Right cardiac atrium (tissue), 5 donors: Measurements from ENCODE around the gene KIF25. TPM values are rescaled to one million over a fixed set of nuclear protein-coding genes. Genes with fewer than 3 reads are reported as not detected.

Experiments used
- ATAC-seq, 2 donors: fragments of 200-7000 bp; cut with Tn5 transposase; one replicate each; pipeline versions ENCODE4 v1.8.0 to v1.9.1; 2020; ENCODE audit warnings: moderate library complexity in 2 of 2, mild to moderate bottlenecking in 1 of 2
- DNase-seq, 3 donors: peaks; one replicate each; pipeline ENCODE4 v3.0.0-alpha.2; 2020
- H3K27ac ChIP-seq: one replicate; pipeline ENCODE4 v1.5.1; 2013; ENCODE audit warnings: mild to moderate bottlenecking, low read length, control low read depth, moderate library complexity
- H3K27me3 ChIP-seq: one replicate; pipeline ENCODE4 v1.6.1; 2013; ENCODE audit not compliant: control insufficient read depth, insufficient read depth
- H3K4me1 ChIP-seq: one replicate; pipeline ENCODE4 v1.6.1; 2013; ENCODE audit warnings: low read length; ENCODE audit not compliant: control insufficient read depth, insufficient read depth
- H3K4me3 ChIP-seq: one replicate; pipeline ENCODE4 v1.5.1; 2013; ENCODE audit warnings: low read length, control low read depth
- H3K9me3 ChIP-seq: one replicate; pipeline ENCODE4 v1.6.1; 2013; ENCODE audit warnings: low read length; ENCODE audit not compliant: control insufficient read depth
- WGBS: extraction: QIAGEN DNeasy Blood & Tissue Kit; methylation state at CpG from one replicate; pipeline ENCODE4 v1.1.7; 2013; 5-methylcytosine and 5-hydroxymethylcytosine counted together
- intact Hi-C, 4 donors: fragments of 100-400 bp; cut with DNase I; formaldehyde crosslinking; loops; one replicate each; pipeline versions ENCODE4 v1.11.0 to v1.14.0; 2022 to 2023
- polyA plus RNA-seq: library from polyadenylated mRNA; stranded (reverse); fragments of 200-250 nt; gene quantifications from one replicate; pipeline ENCODE4 v1.2.3, GENCODE V29; 2013
- total RNA-seq, 4 donors: library from RNA; stranded (reverse); fragmentation: NEBNext Ultra II Directional; extraction: Animal tissue kit (Norgen Biotek cat#: 25700); gene quantifications; one replicate each; pipeline ENCODE4 v1.2.1, GENCODE V29; 2021
- donor health status: healthy with polysubstance abuse.
- donor health status: DM: no; HTN: yes; CAD: no.
- donor health status: DM: no; HTN: no; CAD: no.
- donor health status: DM: no; HTN: yes; CAD: no; lungs with severe emphysema.
- donor health status: DM: yes; HTN: yes; CAD: no.

KIF25 gene
- total and polyA plus RNA-seq, 5 donors, result 0.25 to 0.29 TPM; not detected in 3

DNA sequence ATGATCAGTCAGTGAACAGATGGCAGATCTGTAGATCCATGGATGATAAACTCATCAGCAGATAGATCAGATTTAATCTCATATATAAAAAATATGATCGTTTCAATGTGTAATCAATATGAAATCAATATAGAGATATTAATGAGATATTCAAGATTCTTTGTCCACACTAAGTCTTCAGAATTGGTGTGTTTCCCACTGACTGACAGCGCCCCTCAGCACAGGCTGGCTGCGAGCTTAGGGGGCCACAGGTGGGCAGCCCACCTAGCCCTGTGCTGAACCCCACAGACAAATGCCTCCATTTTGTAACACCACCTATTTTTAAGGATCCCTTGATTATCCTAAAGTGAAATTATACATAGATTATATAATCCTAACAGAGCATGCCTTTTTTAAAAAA, 49.2 kb downstream of the KIF25 start:
- Histone ChIP-seq H3K27ac (no peak overlapping the region), H3K4me3 (no peak overlapping the region), H3K27me3 (no peaks in the 10 kb centered on the region), H3K4me1 (no peaks in the 10 kb centered on the region), H3K9me3 (no peaks in the 10 kb centered on the region)
- ATAC-seq (no peak), DNase-seq (no peak)
- WGBS, result 94% methylated on average over 3 of the region's 3 CpGs
- intact Hi-C loops, result no loop called here

- DNase-seq (peak in 2 of 3 donors; percentile 22 to 41), ATAC-seq (no peak)
- Histone ChIP-seq H3K27ac (no peak overlapping the region), H3K4me1 (no peaks in the 10 kb centered on the region), H3K9me3 (no peaks in the 10 kb centered on the region), H3K4me3 (no peak overlapping the region), H3K27me3 (no peaks in the 10 kb centered on the region)
- intact Hi-C loops, result no loop called here
- 86% methylated on average over 31 of the region's 31 CpGs for WGBS
These were observed 50.6 kb downstream of the KIF25 start for GRCh38 chr6:168047841-168048723.

GRCh38 chr6:168048724-168049025, 51.2 kb downstream of the KIF25 start:
- H3K4me1 ChIP-seq, result no peaks in the 10 kb centered on the region
- no peaks in the 10 kb centered on the region for H3K27me3 ChIP-seq
- H3K27ac ChIP-seq, result no peak overlapping the region
- intact Hi-C loops, result no loop called here
- DNase-seq, result peak in 1 of 3 donors; percentile 29
- H3K9me3 ChIP-seq, result no peaks in the 10 kb centered on the region
- ATAC-seq, result no peak
- WGBS, result 96% methylated on average over 10 of the region's 10 CpGs
- no peak overlapping the region for H3K4me3 ChIP-seq

DNA sequence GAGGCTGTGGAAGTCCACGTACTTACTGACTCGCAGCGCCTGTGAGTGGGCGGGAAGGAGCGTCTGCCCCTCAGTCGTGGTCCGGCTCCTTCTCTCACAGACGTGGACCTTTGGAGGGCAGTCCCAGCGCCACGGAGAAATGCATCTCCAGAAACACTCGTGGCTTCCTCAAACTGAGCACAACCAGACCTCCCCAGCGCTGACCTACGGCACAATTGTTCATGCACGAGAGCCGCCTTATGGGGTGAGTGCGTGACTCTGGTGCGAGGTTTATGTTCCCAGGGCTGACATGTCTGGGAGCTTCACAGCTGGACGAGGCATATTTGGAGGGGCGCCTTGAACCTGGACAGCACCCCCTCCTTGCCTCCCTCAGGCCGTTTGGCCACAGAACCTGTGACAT, 51.8 kb downstream of the KIF25 start:
- no peak overlapping the region for H3K4me3 ChIP-seq
- 94% methylated on average over 20 of the region's 20 CpGs for WGBS
- no peak overlapping the region for H3K27ac ChIP-seq
- H3K4me1 ChIP-seq, result no peaks in the 10 kb centered on the region
- H3K9me3 ChIP-seq, result no peaks in the 10 kb centered on the region
- DNase-seq, result peak in 2 of 3 donors; percentile 16 to 28
- no peak for ATAC-seq
- intact Hi-C loops, result no loop called here
- H3K27me3 ChIP-seq, result no peaks in the 10 kb centered on the region

DNA sequence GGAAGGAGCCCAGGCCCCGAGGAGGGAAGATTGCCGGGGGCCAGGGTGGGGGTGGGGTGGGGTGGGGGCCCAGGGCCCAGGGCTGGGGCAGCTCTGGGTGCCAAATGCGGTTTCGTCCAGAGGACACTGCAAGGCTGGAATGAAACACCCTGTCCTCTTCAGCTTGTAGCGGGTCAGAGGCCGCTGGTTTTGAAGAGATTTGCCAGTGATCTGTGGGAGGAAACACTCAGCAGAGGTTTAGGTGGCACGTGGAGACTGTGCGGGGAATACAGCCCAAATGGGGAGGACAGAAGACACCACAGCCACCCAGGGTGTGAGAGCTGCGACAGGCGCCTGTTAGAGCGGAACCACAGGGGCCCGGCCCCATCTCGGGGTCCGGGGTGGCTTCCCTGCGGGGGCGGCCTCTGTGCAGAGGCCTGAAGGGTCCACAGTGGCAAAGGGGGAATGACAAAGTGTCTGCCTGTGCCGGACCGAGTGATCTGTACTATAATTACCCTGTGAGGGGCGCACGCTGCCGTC, 52.3 kb downstream of the KIF25 start:
- H3K9me3 ChIP-seq, result no peaks in the 10 kb centered on the region
- H3K27ac ChIP-seq, result no peak overlapping the region
- DNase-seq (no peak), ATAC-seq (no peak)
- peaks cover 3% of the 10 kb centered on the region for H3K4me1 ChIP-seq
- no peaks in the 10 kb centered on the region for H3K27me3 ChIP-seq
- intact Hi-C loops, result no loop called here
- 87% methylated on average over 21 of the region's 21 CpGs for WGBS
- no peak overlapping the region for H3K4me3 ChIP-seq

DNA sequence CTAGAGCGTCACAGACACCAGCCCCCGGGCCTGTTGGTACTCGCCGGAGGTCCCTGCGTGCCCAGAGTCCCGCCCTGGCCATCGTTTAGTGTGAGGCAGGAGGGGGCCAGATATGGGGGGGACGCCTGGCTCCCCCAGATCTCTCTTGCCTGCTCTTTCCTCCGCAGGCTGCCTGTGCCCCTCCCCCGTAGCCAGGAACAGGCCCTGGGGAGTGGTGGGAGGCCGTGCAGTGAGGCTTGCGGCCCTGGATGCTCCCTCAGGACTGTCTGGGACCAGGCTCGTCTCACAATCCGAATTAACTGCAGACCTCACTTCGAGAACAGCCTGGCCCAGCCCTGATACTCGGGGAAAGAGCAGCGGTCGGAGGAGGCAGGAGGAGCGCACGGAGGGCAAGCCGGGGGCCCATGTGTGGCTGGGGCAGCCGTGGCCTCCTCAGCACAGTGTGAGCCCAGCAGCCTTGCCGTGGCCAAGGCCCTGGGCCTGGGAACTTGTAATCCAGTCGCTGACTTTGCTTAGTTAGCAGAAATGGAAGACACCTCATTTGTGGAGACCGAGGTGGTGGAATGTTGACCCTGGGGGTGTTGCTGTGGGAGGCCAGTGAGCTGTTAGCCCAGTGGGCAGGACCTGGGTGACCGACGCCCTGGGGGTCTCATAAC, 52.9 kb downstream of the KIF25 start:
- WGBS, result 81% methylated on average over 27 of the region's 27 CpGs
- intact Hi-C loops, result no loop called here

GRCh38 chr6:168050881-168051586, 53.6 kb downstream of the KIF25 start:
- 76% methylated on average over 23 of the region's 23 CpGs for WGBS
- ATAC-seq (no peak), DNase-seq (peak in 2 of 3 donors; percentile 37 to 56)

More for the DNA sequence above, 52.9 kb downstream of the KIF25 start:
- peak in 2 of 3 donors; percentile 28 to 58 for DNase-seq
- Histone ChIP-seq H3K4me3 (no peak overlapping the region), H3K4me1 (peaks cover 7% of the 10 kb centered on the region), H3K27ac (no peak overlapping the region), H3K27me3 (no peaks in the 10 kb centered on the region), H3K9me3 (no peaks in the 10 kb centered on the region)
- no peak for ATAC-seq

GRCh38 chr6:168051648-168052047, 54.2 kb downstream of the KIF25 start:
- H3K4me1 ChIP-seq, result peaks cover 7% of the 10 kb centered on the region
- H3K9me3 ChIP-seq, result no peaks in the 10 kb centered on the region
- intact Hi-C loops, result no loop called here
- ATAC-seq (no peak), DNase-seq (peak in 2 of 3 donors; percentile 44 to 45)
- 95% methylated on average over 9 of the region's 9 CpGs for WGBS
- no peak overlapping the region for H3K4me3 ChIP-seq
- H3K27me3 ChIP-seq, result no peaks in the 10 kb centered on the region
- no peak overlapping the region for H3K27ac ChIP-seq

More at GRCh38 chr6:168050881-168051586, 53.6 kb downstream of the KIF25 start:
- no peaks in the 10 kb centered on the region for H3K27me3 ChIP-seq
- intact Hi-C loops, result no loop called here
- H3K4me3 ChIP-seq, result no peak overlapping the region
- peaks cover 7% of the 10 kb centered on the region for H3K4me1 ChIP-seq
- H3K27ac ChIP-seq, result no peak overlapping the region
- no peaks in the 10 kb centered on the region for H3K9me3 ChIP-seq

- 98% methylated on average over 26 of the region's 26 CpGs for WGBS
- H3K9me3 ChIP-seq, result no peaks in the 10 kb centered on the region
- peaks cover 7% of the 10 kb centered on the region for H3K4me1 ChIP-seq
- H3K27ac ChIP-seq, result no peak overlapping the region
- H3K4me3 ChIP-seq, result no peak overlapping the region
- ATAC-seq (no peak), DNase-seq (peak in 2 of 3 donors; percentile 28)
- intact Hi-C loops, result no loop called here
- no peaks in the 10 kb centered on the region for H3K27me3 ChIP-seq
These were observed 54.9 kb downstream of the KIF25 start for GRCh38 chr6:168052291-168052891.

DNA sequence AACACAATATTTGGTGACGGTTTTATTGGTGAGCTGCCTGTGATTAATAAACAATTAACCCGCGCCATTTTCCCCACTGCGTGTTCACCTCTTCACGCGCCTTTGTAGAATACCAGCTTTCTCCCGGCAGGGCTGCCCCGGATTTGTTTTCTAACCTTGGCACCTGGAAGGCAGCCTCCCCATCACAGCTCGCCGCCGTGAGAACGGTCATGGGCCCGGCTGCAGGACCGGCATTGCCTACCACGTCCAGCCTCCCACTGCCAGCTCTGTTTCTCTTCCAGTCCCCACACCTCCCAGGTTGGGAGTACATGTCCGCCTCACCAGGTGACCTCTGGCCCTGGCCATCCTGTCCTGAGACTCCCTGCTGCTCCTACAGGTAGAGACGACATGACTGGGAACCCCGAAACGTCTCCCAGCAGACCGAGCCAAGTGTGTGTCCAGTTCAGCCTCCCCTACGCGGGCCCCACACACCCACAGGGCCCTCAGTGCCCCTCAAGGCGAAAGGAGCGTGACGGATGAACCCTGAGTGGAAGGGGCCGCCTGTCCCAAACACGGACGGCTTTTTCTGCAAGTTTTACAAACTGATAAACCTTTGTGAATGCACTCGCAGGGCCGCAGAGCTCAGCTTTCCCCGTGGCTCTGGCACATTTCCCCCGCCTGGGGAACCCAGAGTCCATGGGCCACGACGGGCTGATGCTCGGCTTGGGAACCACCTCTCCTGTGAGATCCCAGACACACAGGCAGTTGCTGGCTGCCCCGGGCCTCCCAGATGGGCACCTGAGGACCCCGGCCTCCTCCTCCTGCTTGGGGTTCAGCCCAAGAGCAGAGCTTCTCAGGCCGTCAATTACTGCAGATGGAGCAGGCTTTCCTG, 55.9 kb downstream of the KIF25 start:
- WGBS, result 87% methylated on average over 38 of the region's 38 CpGs
- ATAC-seq (no peak), DNase-seq (peak in 2 of 3 donors; percentile 34 to 37)
- Histone ChIP-seq H3K4me3 (no peak overlapping the region), H3K27me3 (no peaks in the 10 kb centered on the region), H3K4me1 (peaks cover 7% of the 10 kb centered on the region), H3K9me3 (no peaks in the 10 kb centered on the region), H3K27ac (no peak overlapping the region)
- intact Hi-C loops, result no loop called here
